DOHH2 (cell line): ENCODE measurements around the gene KCNK5.

Experiments
- EZH2phosphoT487 ChIP-seq: fragments of 200-600 bp; sonication (generic); IDR thresholded peaks from 2 replicates; pipeline ENCODE4 v1.6.1; 2017; ENCODE audit warnings: borderline replicate concordance, mild to moderate bottlenecking, antibody characterized with exemption, low read length, moderate library complexity, mixed read lengths
- TF ChIP-seq, protein P1 (sequence below): fragments of 200-600 bp; sonication (generic); IDR thresholded peaks from one replicate; pipeline ENCODE4 v1.5.1; 2014; ENCODE audit warnings: antibody characterized with exemption, mild to moderate bottlenecking, low read depth, low read length; ENCODE audit not compliant: poor library complexity, severe bottlenecking

DNA sequence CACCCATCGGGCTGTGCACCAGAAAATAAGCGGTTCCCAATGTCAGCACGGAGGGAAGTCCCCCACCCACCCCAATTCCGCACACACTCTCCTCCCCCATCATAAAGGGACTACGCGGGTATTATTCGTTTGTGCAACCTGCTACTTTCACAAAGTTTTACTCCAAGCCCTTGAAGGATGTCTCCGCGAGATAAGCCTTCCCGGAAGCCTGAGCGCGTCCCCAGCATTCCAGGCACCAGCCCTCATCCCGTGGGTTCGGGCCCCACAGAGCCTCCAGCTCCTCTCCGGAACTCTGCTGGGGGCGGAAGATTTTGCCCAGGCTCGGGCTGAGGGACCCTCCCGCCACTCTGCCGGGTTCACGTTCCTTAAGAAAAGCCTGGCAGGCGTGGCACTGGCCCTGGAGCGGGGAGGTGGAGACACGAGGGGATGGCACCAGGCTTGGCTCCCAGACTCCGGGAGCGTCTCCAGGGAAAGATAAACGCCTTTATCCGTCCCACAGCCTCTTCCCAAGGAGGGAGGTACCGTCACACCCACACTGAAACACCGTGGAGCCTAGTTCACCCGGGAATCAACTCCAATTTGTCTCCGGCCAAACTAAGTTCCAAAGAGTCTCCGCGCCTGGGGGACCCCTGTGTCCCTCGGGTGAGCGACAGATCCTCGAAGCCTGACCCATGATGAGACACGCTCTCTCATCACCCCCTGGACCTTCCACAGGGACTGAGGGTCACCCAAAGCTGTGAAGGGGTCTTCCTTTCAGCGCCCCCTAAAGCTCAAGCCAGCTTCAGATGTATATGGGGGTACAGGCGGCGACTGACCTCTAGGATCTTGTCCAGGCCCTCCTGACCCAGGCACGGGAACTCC, 934 bp downstream of the KCNK5 start:
- TF ChIP-seq, protein P1, sequence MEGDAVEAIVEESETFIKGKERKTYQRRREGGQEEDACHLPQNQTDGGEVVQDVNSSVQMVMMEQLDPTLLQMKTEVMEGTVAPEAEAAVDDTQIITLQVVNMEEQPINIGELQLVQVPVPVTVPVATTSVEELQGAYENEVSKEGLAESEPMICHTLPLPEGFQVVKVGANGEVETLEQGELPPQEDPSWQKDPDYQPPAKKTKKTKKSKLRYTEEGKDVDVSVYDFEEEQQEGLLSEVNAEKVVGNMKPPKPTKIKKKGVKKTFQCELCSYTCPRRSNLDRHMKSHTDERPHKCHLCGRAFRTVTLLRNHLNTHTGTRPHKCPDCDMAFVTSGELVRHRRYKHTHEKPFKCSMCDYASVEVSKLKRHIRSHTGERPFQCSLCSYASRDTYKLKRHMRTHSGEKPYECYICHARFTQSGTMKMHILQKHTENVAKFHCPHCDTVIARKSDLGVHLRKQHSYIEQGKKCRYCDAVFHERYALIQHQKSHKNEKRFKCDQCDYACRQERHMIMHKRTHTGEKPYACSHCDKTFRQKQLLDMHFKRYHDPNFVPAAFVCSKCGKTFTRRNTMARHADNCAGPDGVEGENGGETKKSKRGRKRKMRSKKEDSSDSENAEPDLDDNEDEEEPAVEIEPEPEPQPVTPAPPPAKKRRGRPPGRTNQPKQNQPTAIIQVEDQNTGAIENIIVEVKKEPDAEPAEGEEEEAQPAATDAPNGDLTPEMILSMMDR = no peak
- no peak for TF ChIP-seq EZH2phosphoT487
